ENCODE measurements around the gene CHMP2A. TPM values are rescaled to one million over a fixed set of nuclear protein-coding genes. Genes with fewer than 3 reads are reported as not detected.

CHMP2A gene
- total RNA-seq, 1 donor from 2014 or later: 134 TPM

- no peak for DNase-seq
- no peak for ATAC-seq
- intact Hi-C loops (cut with micrococcal nuclease): no loop called here
These were observed 16.7 kb upstream of the CHMP2A start for GRCh38 chr19:58571575-58571947.

- peak; percentile 32 for DNase-seq
- ATAC-seq: no peak
- intact Hi-C loops (cut with micrococcal nuclease): no loop called here
These were observed 16.1 kb upstream of the CHMP2A start for GRCh38 chr19:58570770-58571574.

- intact Hi-C loops (cut with micrococcal nuclease): no loop called here
- DNase-seq (no peak), ATAC-seq (no peak)
These were observed 15.2 kb upstream of the CHMP2A start for GRCh38 chr19:58569943-58570670.

- intact Hi-C loops (cut with micrococcal nuclease): no loop called here
- ATAC-seq: no peak
- DNase-seq: no peak
These were observed 14.5 kb upstream of the CHMP2A start for GRCh38 chr19:58569191-58569942.

- DNase-seq: no peak
These were observed 13.7 kb upstream of the CHMP2A start for GRCh38 chr19:58568453-58569130.

GRCh38 chr19:58566989-58567388, 12.1 kb upstream of the CHMP2A start:
- ATAC-seq (no peak), DNase-seq (no peak)
- intact Hi-C loops (cut with micrococcal nuclease): no loop called here

More at GRCh38 chr19:58568453-58569130, 13.7 kb upstream of the CHMP2A start:
- ATAC-seq: no peak
- intact Hi-C loops (cut with micrococcal nuclease): no loop called here

GRCh38 chr19:58563823-58564222, 8.9 kb upstream of the CHMP2A start:
- ATAC-seq: no peak
- no peak for DNase-seq
- intact Hi-C loops (cut with micrococcal nuclease): no loop called here

- DNase-seq (peak; percentile 22), ATAC-seq (no peak)
- intact Hi-C loops (cut with micrococcal nuclease): no loop called here
These were observed 8.2 kb upstream of the CHMP2A start for GRCh38 chr19:58563034-58563573.

- DNase-seq: peak; percentile 69
- peak; percentile 2 for ATAC-seq
- intact Hi-C loops (cut with micrococcal nuclease): no loop called here
These were observed 7.5 kb upstream of the CHMP2A start for GRCh38 chr19:58562122-58563033.

GRCh38 chr19:58561373-58562121, 6.6 kb upstream of the CHMP2A start:
- intact Hi-C loops (cut with micrococcal nuclease): no loop called here
- DNase-seq (no peak), ATAC-seq (no peak)

GRCh38 chr19:58560921-58561320, 6.0 kb upstream of the CHMP2A start:
- intact Hi-C loops (cut with micrococcal nuclease): no loop called here
- no peak for ATAC-seq
- no peak for DNase-seq

GRCh38 chr19:58560007-58560887, 5.3 kb upstream of the CHMP2A start:
- intact Hi-C loops (cut with micrococcal nuclease): no loop called here
- DNase-seq (no peak), ATAC-seq (no peak)

GRCh38 chr19:58559275-58560006, 4.5 kb upstream of the CHMP2A start:
- ATAC-seq: peak; percentile 68
- peak; percentile 92 for DNase-seq
- intact Hi-C loops (cut with micrococcal nuclease): no loop called here

- DNase-seq (peak; percentile 100), ATAC-seq (peak; percentile 80)
- intact Hi-C loops (cut with micrococcal nuclease): no loop called here
These were observed 3.8 kb upstream of the CHMP2A start for GRCh38 chr19:58558623-58559274.

GRCh38 chr19:58558066-58558622, 3.2 kb upstream of the CHMP2A start, which contains the start of gene UBE2M:
TSS of gene UBE2M (minus strand) at chr19:58558611. CDS start at chr19:58558381, 230 bp downstream.
- intact Hi-C loops (cut with micrococcal nuclease): no loop called here
- ATAC-seq (no peak), DNase-seq (peak; percentile 94)

Data from left ventricle myocardium superior (tissue), 1 donor.